Endothelial cell (in vitro differentiated cells): ENCODE data around the gene CRYBA2. TPM values are rescaled to one million over a fixed set of nuclear protein-coding genes. Genes with fewer than 3 reads are reported as not detected.

Source experiments
- DNase-seq: peaks from one replicate; pipeline ENCODE4 v3.0.0; 2021; ENCODE audit warnings: low spot score
- H3K27ac Mint-ChIP-seq: one replicate; pipeline ENCODE4 v1.8.0; 2021; ENCODE audit warnings: mixed read lengths, inconsistent platforms; ENCODE audit not compliant: unreplicated experiment
- H3K27me3 Mint-ChIP-seq: one replicate; pipeline ENCODE4 v1.8.0; 2021; ENCODE audit warnings: mild to moderate bottlenecking, moderate library complexity, mixed read lengths, inconsistent platforms; ENCODE audit not compliant: unreplicated experiment
- H3K36me3 Mint-ChIP-seq: one replicate; pipeline ENCODE4 v1.8.0; 2021; ENCODE audit warnings: mild to moderate bottlenecking, low read depth, mixed read lengths, inconsistent platforms; ENCODE audit not compliant: unreplicated experiment
- H3K4me1 Mint-ChIP-seq: one replicate; pipeline ENCODE4 v1.8.0; 2021; ENCODE audit warnings: mild to moderate bottlenecking, mixed read lengths, inconsistent platforms; ENCODE audit not compliant: unreplicated experiment
- H3K4me3 Mint-ChIP-seq: one replicate; pipeline ENCODE4 v1.8.0; 2021; ENCODE audit warnings: mild to moderate bottlenecking, mixed read lengths, inconsistent platforms; ENCODE audit not compliant: unreplicated experiment
- H3K9me3 Mint-ChIP-seq: one replicate; pipeline ENCODE4 v1.8.0; 2021; ENCODE audit warnings: mixed read lengths, inconsistent platforms; ENCODE audit not compliant: unreplicated experiment
- CTCF ChIP-seq: fragments of 200-600 bp; sonication (generic); IDR thresholded peaks from one replicate; pipeline ENCODE4 v1.5.0; 2021; ENCODE audit warnings: antibody characterized with exemption; ENCODE audit not compliant: unreplicated experiment
- total RNA-seq: library from RNA; stranded (reverse); fragmentation: NEBNext Ultra II Directional; extraction: Animal tissue kit (Norgen Biotek cat#: 25700); gene quantifications from one replicate; pipeline ENCODE4 v1.2.1, GENCODE V29; 2021; ENCODE audit not compliant: unreplicated experiment

Gene CRYBA2
- total RNA-seq, 1 donor from 2014 or later = not detected

GRCh38 chr2:218983263-218983933 lies 9.8 kb downstream of the CRYBA2 start:
- no peak overlapping the region for H3K27ac Mint-ChIP-seq
- no peaks in the 10 kb centered on the region for H3K36me3 Mint-ChIP-seq
- no peaks in the 10 kb centered on the region for H3K9me3 Mint-ChIP-seq
- DNase-seq = no peak
- peaks cover 46% of the 10 kb centered on the region for H3K27me3 Mint-ChIP-seq
- no peak for TF ChIP-seq CTCF
- H3K4me3 Mint-ChIP-seq = peak overlapping the region; percentile 51
- peaks cover 13% of the 10 kb centered on the region for H3K4me1 Mint-ChIP-seq

GRCh38 chr2:218982586-218983262 lies 10.5 kb downstream of the CRYBA2 start:
- no peak for TF ChIP-seq CTCF
- no peak overlapping the region for H3K4me3 Mint-ChIP-seq
- DNase-seq = no peak

GRCh38 chr2:218981881-218982585 lies 11.2 kb downstream of the CRYBA2 start:
- TF ChIP-seq CTCF = no peak
- no peaks in the 10 kb centered on the region for H3K36me3 Mint-ChIP-seq
- peaks cover 13% of the 10 kb centered on the region for H3K4me1 Mint-ChIP-seq
- no peak for DNase-seq
- peaks cover 45% of the 10 kb centered on the region for H3K27me3 Mint-ChIP-seq
- no peak overlapping the region for H3K27ac Mint-ChIP-seq
- no peak overlapping the region for H3K4me3 Mint-ChIP-seq
- no peaks in the 10 kb centered on the region for H3K9me3 Mint-ChIP-seq

More at GRCh38 chr2:218982586-218983262, 10.5 kb downstream of the CRYBA2 start:
- H3K4me1 Mint-ChIP-seq = peaks cover 13% of the 10 kb centered on the region
- no peaks in the 10 kb centered on the region for H3K36me3 Mint-ChIP-seq
- H3K27me3 Mint-ChIP-seq = peaks cover 48% of the 10 kb centered on the region
- no peak overlapping the region for H3K27ac Mint-ChIP-seq
- H3K9me3 Mint-ChIP-seq = no peaks in the 10 kb centered on the region

GRCh38 chr2:218981390-218981880 lies 11.8 kb downstream of the CRYBA2 start:
- H3K27ac Mint-ChIP-seq = no peak overlapping the region
- H3K4me3 Mint-ChIP-seq = no peak overlapping the region
- no peaks in the 10 kb centered on the region for H3K9me3 Mint-ChIP-seq
- H3K36me3 Mint-ChIP-seq = no peaks in the 10 kb centered on the region
- no peak for DNase-seq
- peaks cover 13% of the 10 kb centered on the region for H3K4me1 Mint-ChIP-seq
- peaks cover 48% of the 10 kb centered on the region for H3K27me3 Mint-ChIP-seq
- TF ChIP-seq CTCF = no peak
